ENCODE results near the gene JUP.

DNA sequence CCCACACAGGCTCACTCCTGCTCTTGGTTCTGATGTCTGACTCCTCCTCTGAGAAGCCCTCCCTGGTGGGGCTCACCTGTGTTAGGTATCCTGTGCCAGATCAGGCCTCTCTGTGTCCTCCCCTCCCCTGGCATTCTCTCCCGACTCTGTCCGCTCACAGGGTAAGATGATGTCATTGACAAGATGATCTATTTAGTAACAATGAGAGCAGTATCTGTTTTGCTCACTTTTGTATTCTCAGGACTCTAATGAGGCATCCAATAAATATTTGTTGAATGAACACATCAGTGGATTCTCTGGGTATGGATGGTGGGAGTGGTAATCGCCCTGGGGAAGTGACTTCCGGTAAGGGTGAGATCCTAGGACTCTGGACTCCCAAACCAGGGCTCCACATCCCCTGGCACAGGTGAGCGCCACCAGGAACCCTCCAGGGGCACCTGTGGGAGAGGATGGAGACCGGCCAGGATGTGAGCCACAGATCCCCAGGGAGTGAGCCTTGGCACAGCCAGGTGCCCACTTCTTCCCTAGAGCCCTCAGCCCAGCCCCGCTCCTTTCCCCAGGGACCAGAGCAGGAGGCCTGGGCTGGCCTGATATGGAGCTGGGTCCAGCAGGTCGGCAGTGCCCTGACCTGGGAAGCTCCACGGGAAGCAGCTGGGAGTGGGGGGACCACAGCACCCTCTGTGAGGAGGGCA lies 46.7 kb downstream of the JUP start:
- TF ChIP-seq ZNF274 (IDR thresholded peaks at IDR 0.05; ENCODE audit: low read depth, low read length) (no peak), SUZ12 (IDR thresholded peaks at IDR 0.05; ENCODE audit: extremely low read depth, insufficient read depth, insufficient read length) (no peak), YY1 (IDR thresholded peaks at IDR 0.05; ENCODE audit: insufficient read depth, insufficient read length) (no peak)

Data from NT2/D1 (cell line).